HepG2 (cell line): ENCODE results near the gene C1RL. TPM values are rescaled to one million over a fixed set of nuclear protein-coding genes. Genes with fewer than 3 reads are reported as not detected.

ENCODE experiments used
- BORCS8-MEF2B ChIP-seq: sonication (generic); formaldehyde crosslinking; IDR thresholded peaks from 2 replicates; pipeline ENCODE4 v1.8.0; 2022; ENCODE audit warnings: mild to moderate bottlenecking, missing genetic modification reagents
- FOXA1 ChIP-seq, 2 experiments: fragments of 450-650 bp in 1 of 2; sonication (generic) in 1 of 2; formaldehyde crosslinking in 1 of 2; IDR thresholded peaks; 2 replicates each; pipeline versions ENCODE4 v1.4.0 to v1.6.1; 2016 to 2020; ENCODE audit warnings: missing genetic modification reagents in 1 of 2
- HIVEP1 ChIP-seq: sonication (generic); formaldehyde crosslinking; IDR thresholded peaks from 2 replicates; pipeline ENCODE4 v1.4.0; 2020; ENCODE audit warnings: mild to moderate bottlenecking, missing genetic modification reagents
- MBD4 ChIP-seq: IDR thresholded peaks from 2 replicates; pipeline ENCODE4 v1.6.1; 2012; ENCODE audit warnings: low read length, inconsistent platforms, borderline replicate concordance
- MTA1 ChIP-seq: sonication (generic); formaldehyde crosslinking; IDR thresholded peaks from 2 replicates; pipeline ENCODE4 v1.4.0; 2020; ENCODE audit warnings: missing genetic modification reagents, mild to moderate bottlenecking, borderline replicate concordance
- MTERF4 ChIP-seq: sonication (generic); formaldehyde crosslinking; IDR thresholded peaks from 2 replicates; pipeline ENCODE4 v1.8.0; 2023; ENCODE audit warnings: mild to moderate bottlenecking, missing genetic modification reagents
- NFAT5 ChIP-seq: sonication (generic); formaldehyde crosslinking; IDR thresholded peaks from 2 replicates; pipeline ENCODE4 v1.4.0; 2020; ENCODE audit warnings: missing genetic modification reagents
- RARG ChIP-seq: sonication (generic); formaldehyde crosslinking; IDR thresholded peaks from 2 replicates; pipeline ENCODE4 v1.4.0; 2020; ENCODE audit warnings: low read depth, mild to moderate bottlenecking, missing genetic modification reagents
- SP1 ChIP-seq, 2 experiments: fragments of 450-650 bp in 1 of 2; sonication (generic) in 1 of 2; formaldehyde crosslinking in 1 of 2; IDR thresholded peaks; 2 replicates each; pipeline versions ENCODE4 v1.4.0 to v1.6.1; 2016 to 2020; ENCODE audit warnings: missing genetic modification reagents in 1 of 2
- SP140L ChIP-seq: sonication (generic); formaldehyde crosslinking; IDR thresholded peaks from 2 replicates; pipeline ENCODE4 v1.4.0; 2020; ENCODE audit warnings: missing genetic modification reagents, borderline replicate concordance
- SRSF4 ChIP-seq: fragments of 200-400 bp; formaldehyde crosslinking; IDR thresholded peaks from one replicate; pipeline ENCODE4 v1.6.1; 2018; ENCODE audit warnings: mild to moderate bottlenecking, low read depth, low read length, moderate library complexity; ENCODE audit not compliant: poor library complexity, severe bottlenecking
- TAF1 ChIP-seq: sonication (generic); formaldehyde crosslinking; IDR thresholded peaks from 2 replicates; pipeline ENCODE4 v1.4.0; 2020; ENCODE audit warnings: missing genetic modification reagents
- ZBTB26 ChIP-seq: IDR thresholded peaks from 2 replicates; pipeline ENCODE4 v1.6.1; 2016; ENCODE audit warnings: missing compliant biosample characterization, missing genetic modification reagents, borderline replicate concordance
- ZMYM4 ChIP-seq: sonication (generic); formaldehyde crosslinking; IDR thresholded peaks from 2 replicates; pipeline ENCODE4 v1.8.1; 2023; ENCODE audit warnings: mild to moderate bottlenecking, missing genetic modification reagents
- ZNF20 ChIP-seq: sonication (generic); formaldehyde crosslinking; IDR thresholded peaks from 2 replicates; pipeline ENCODE4 v1.4.0; 2020; ENCODE audit warnings: mild to moderate bottlenecking, moderate library complexity, missing genetic modification reagents
- ZNF234 ChIP-seq: sonication (generic); formaldehyde crosslinking; conservative IDR thresholded peaks from 2 replicates; pipeline ENCODE4 v1.5.1; 2020; ENCODE audit warnings: mild to moderate bottlenecking, missing genetic modification reagents
- ZNF362 ChIP-seq: sonication (generic); formaldehyde crosslinking; IDR thresholded peaks from 2 replicates; pipeline ENCODE4 v1.4.0; 2020; ENCODE audit warnings: missing genetic modification reagents, mild to moderate bottlenecking, borderline replicate concordance
- ZNF691 ChIP-seq: sonication (generic); formaldehyde crosslinking; IDR thresholded peaks from 2 replicates; pipeline ENCODE4 v1.4.0; 2020; ENCODE audit warnings: missing genetic modification reagents, low read depth, mild to moderate bottlenecking, borderline replicate concordance
- ZNF709 ChIP-seq: sonication (generic); formaldehyde crosslinking; IDR thresholded peaks from 2 replicates; pipeline ENCODE4 v1.5.0; 2020; ENCODE audit warnings: mild to moderate bottlenecking, missing genetic modification reagents
- polyA plus RNA-seq, 8 experiments: library from polyadenylated mRNA; depleted of rRNA in 3 of 8; stranded (reverse) in 7 of 8; unstranded in 1 of 8; fragments of >200 nt; fragmentation: Illumina TruSeq in 4 of 8; extraction: Trizol in 4 of 8; gene quantifications; 2 replicates each; pipeline versions ENCODE4 v1.2.1 to v1.2.3, GENCODE V29; 2011 to 2016; ENCODE audit warnings: low read depth in 4 of 8, missing spikeins in 1 of 8, mixed read lengths in 1 of 8; ENCODE audit not compliant: insufficient read depth in 1 of 8
- total RNA-seq, 5 experiments: library from RNA; depleted of rRNA; stranded (reverse); fragments of >200 nt; fragmentation: Illumina TruSeq; extraction: Trizol; gene quantifications; 2 replicates each; pipeline ENCODE4 v1.2.3, GENCODE V29; 2016; ENCODE audit warnings: low read depth in 1 of 5

C1RL gene
- total and polyA plus RNA-seq, 2 of the 13 experiments (the other 11 are each of a cell fraction or from before 2014, with no cell fraction given), result 28.9 to 53.1 TPM

- TF ChIP-seq ZNF691, result no peak
- TF ChIP-seq RARG (CRISPR knock-in tag), result no peak
- no peak for TF ChIP-seq TAF1 (CRISPR knock-in tag)
- no peak for TF ChIP-seq MBD4
- TF ChIP-seq SP1 (IDR thresholded peaks at IDR 0.05), result no peak
- TF ChIP-seq SP1 (CRISPR knock-in tag; IDR thresholded peaks at IDR 0.05), result no peak
- no peak for TF ChIP-seq HIVEP1
- no peak for TF ChIP-seq ZNF20 (CRISPR knock-in tag)
- TF ChIP-seq MTA1 (CRISPR knock-in tag), result no peak
- no peak for TF ChIP-seq ZBTB26
- no peak for TF ChIP-seq ZNF362 (CRISPR knock-in tag)
- TF ChIP-seq ZMYM4 (CRISPR knock-in tag), result no peak
- TF ChIP-seq MTERF4 (CRISPR knock-in tag), result no peak
- no peak for TF ChIP-seq FOXA1 (IDR thresholded peaks at IDR 0.05)
- TF ChIP-seq FOXA1 (CRISPR knock-in tag; IDR thresholded peaks at IDR 0.05), result no peak
- no peak for TF ChIP-seq ZNF709 (CRISPR knock-in tag)
- TF ChIP-seq BORCS8-MEF2B (CRISPR knock-in tag), result no peak
- TF ChIP-seq ZNF234 (CRISPR knock-in tag), result no peak
- no peak for TF ChIP-seq SRSF4
- no peak for TF ChIP-seq NFAT5 (CRISPR knock-in tag)
- no peak for TF ChIP-seq SP140L (CRISPR knock-in tag)
Observed at GRCh38 chr12:7130701-7131501, 21.9 kb upstream of the C1RL start (continued).
